ENCODE data around the gene PCNX2.

The PCNX2 gene

GRCh38 chr1:233012021-233012420, 283.5 kb downstream of the PCNX2 start:
- H3K4me1 ChIP-seq (ENCODE audit: control insufficient read depth in 1 of 2, insufficient read depth in 2 of 2, low read length in 2 of 2) = no peaks in the 10 kb centered on the region
- no peak for DNase-seq
- H3K18ac ChIP-seq (ENCODE audit: low read length) = no peak overlapping the region
- no peak overlapping the region for H3K4me2 ChIP-seq (ENCODE audit: low read length)
- H3K9ac ChIP-seq (ENCODE audit: low read length) = no peak overlapping the region
- no peak overlapping the region for H3K27ac ChIP-seq (ENCODE audit: low read depth, low read length)
- no CpG with 5 or more reads among the region's 1 CpG for WGBS (ENCODE audit: extremely low coverage, insufficient coverage, insufficient read length)
- no peak overlapping the region for H3K23ac ChIP-seq (ENCODE audit: low read length)
- no peak overlapping the region for H3K14ac ChIP-seq (ENCODE audit: low read length)
- H3K4me3 ChIP-seq (ENCODE audit: low read depth, low read length) = no peak overlapping the region
- H2AK5ac ChIP-seq (ENCODE audit: low read length) = no peak overlapping the region
- H3K79me1 ChIP-seq (ENCODE audit: low read length) = no peaks in the 10 kb centered on the region
- H2BK12ac ChIP-seq (ENCODE audit: low read length) = no peak overlapping the region
- no peaks in the 10 kb centered on the region for H3K36me3 ChIP-seq (ENCODE audit: control insufficient read depth in 1 of 2, insufficient read depth in 2 of 2, low read length in 2 of 2)
- no peak overlapping the region for H4K8ac ChIP-seq (ENCODE audit: low read depth, low read length)
- H2BK120ac ChIP-seq (ENCODE audit: insufficient read depth, low read length, poor library complexity) = no peak overlapping the region
- H4K91ac ChIP-seq (ENCODE audit: low read depth, low read length) = no peak overlapping the region
- H2BK5ac ChIP-seq (ENCODE audit: low read depth, low read length, poor library complexity) = no peak overlapping the region
- H2AFZ ChIP-seq (ENCODE audit: insufficient read depth, low read length, poor library complexity) = no peak overlapping the region
- peaks cover 3% of the 10 kb centered on the region for H3K9me3 ChIP-seq (ENCODE audit: insufficient read depth, low read depth, low read length)
- H3K27me3 ChIP-seq (ENCODE audit: insufficient read depth, low read length) = no peaks in the 10 kb centered on the region
- no peak overlapping the region for H3K4ac ChIP-seq (ENCODE audit: low read depth, low read length)
- no peaks in the 10 kb centered on the region for H3K79me2 ChIP-seq (ENCODE audit: control insufficient read depth, insufficient read depth, low read length, poor library complexity)
- no peak overlapping the region for H4K12ac ChIP-seq (ENCODE audit: low read depth, low read length)

DNA sequence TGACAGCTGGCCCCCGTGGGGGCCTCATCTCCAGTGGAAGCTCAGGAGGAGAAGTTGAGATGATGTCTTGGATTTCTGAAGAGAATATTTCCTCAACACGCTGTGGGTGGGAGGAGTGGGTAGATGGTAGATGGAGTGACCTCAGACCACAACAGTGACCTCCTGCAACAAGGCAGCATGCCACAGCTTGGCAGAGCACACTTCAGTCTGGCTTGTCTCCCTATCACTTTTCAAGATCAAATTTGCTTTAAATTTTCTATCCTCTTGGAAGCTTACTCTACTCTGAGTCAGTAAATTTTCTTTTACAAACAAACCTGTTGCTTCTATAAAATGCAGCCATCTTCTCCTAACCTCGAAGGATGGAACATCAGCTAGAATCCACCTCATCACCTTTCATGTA, 285.4 kb downstream of the PCNX2 start:
- H4K91ac ChIP-seq (ENCODE audit: low read depth, low read length) = no peak overlapping the region
- no peak overlapping the region for H3K9ac ChIP-seq (ENCODE audit: low read length)
- no peak overlapping the region for H3K14ac ChIP-seq (ENCODE audit: low read length)
- peaks cover 3% of the 10 kb centered on the region for H3K9me3 ChIP-seq (ENCODE audit: insufficient read depth, low read depth, low read length)
- no peak overlapping the region for H3K4me3 ChIP-seq (ENCODE audit: low read depth, low read length)
- peaks cover 0 to 2% of the 10 kb centered on the region in 2 experiments for H3K4me1 ChIP-seq (ENCODE audit: control insufficient read depth in 1 of 2, insufficient read depth in 2 of 2, low read length in 2 of 2)
- H3K27ac ChIP-seq (ENCODE audit: low read depth, low read length) = no peak overlapping the region
- WGBS (ENCODE audit: extremely low coverage, insufficient coverage, insufficient read length) = no CpG with 5 or more reads among the region's 3 CpGs
- no peak overlapping the region for H4K12ac ChIP-seq (ENCODE audit: low read depth, low read length)
- H3K79me2 ChIP-seq (ENCODE audit: control insufficient read depth, insufficient read depth, low read length, poor library complexity) = no peaks in the 10 kb centered on the region
- no peak overlapping the region for H3K23ac ChIP-seq (ENCODE audit: low read length)
- no peaks in the 10 kb centered on the region for H3K27me3 ChIP-seq (ENCODE audit: insufficient read depth, low read length)
- no peak overlapping the region for H2BK12ac ChIP-seq (ENCODE audit: low read length)
- H2BK120ac ChIP-seq (ENCODE audit: insufficient read depth, low read length, poor library complexity) = no peak overlapping the region
- DNase-seq = no peak
- H2BK5ac ChIP-seq (ENCODE audit: low read depth, low read length, poor library complexity) = no peak overlapping the region
- H2AFZ ChIP-seq (ENCODE audit: insufficient read depth, low read length, poor library complexity) = no peak overlapping the region
- H3K4ac ChIP-seq (ENCODE audit: low read depth, low read length) = no peak overlapping the region
- H3K18ac ChIP-seq (ENCODE audit: low read length) = no peak overlapping the region
- H3K36me3 ChIP-seq (ENCODE audit: control insufficient read depth in 1 of 2, insufficient read depth in 2 of 2, low read length in 2 of 2) = no peaks in the 10 kb centered on the region
- no peak overlapping the region for H2AK5ac ChIP-seq (ENCODE audit: low read length)
- no peak overlapping the region for H3K4me2 ChIP-seq (ENCODE audit: low read length)
- no peaks in the 10 kb centered on the region for H3K79me1 ChIP-seq (ENCODE audit: low read length)
- H4K8ac ChIP-seq (ENCODE audit: low read depth, low read length) = no peak overlapping the region

GRCh38 chr1:233006541-233006973, 289.0 kb downstream of the PCNX2 start:
- H3K36me3 ChIP-seq (ENCODE audit: control insufficient read depth in 1 of 2, insufficient read depth in 2 of 2, low read length in 2 of 2) = no peaks in the 10 kb centered on the region
- no peaks in the 10 kb centered on the region for H3K79me2 ChIP-seq (ENCODE audit: control insufficient read depth, insufficient read depth, low read length, poor library complexity)
- no peaks in the 10 kb centered on the region for H3K27me3 ChIP-seq (ENCODE audit: insufficient read depth, low read length)
- H3K4me1 ChIP-seq (ENCODE audit: control insufficient read depth in 1 of 2, insufficient read depth in 2 of 2, low read length in 2 of 2) = peaks cover 0 to 2% of the 10 kb centered on the region in 2 experiments
- H3K23ac ChIP-seq (ENCODE audit: low read length) = no peak overlapping the region
- H3K4ac ChIP-seq (ENCODE audit: low read depth, low read length) = no peak overlapping the region
- H3K79me1 ChIP-seq (ENCODE audit: low read length) = no peaks in the 10 kb centered on the region
- H3K14ac ChIP-seq (ENCODE audit: low read length) = no peak overlapping the region
- no peak overlapping the region for H3K9ac ChIP-seq (ENCODE audit: low read length)
- no peak overlapping the region for H4K12ac ChIP-seq (ENCODE audit: low read depth, low read length)
- H2AK5ac ChIP-seq (ENCODE audit: low read length) = no peak overlapping the region
- no peak overlapping the region for H3K4me3 ChIP-seq (ENCODE audit: low read depth, low read length)
- no peak overlapping the region for H3K18ac ChIP-seq (ENCODE audit: low read length)
- H4K8ac ChIP-seq (ENCODE audit: low read depth, low read length) = no peak overlapping the region
- H2BK120ac ChIP-seq (ENCODE audit: insufficient read depth, low read length, poor library complexity) = no peak overlapping the region
- H3K9me3 ChIP-seq (ENCODE audit: insufficient read depth, low read depth, low read length) = peaks cover 3% of the 10 kb centered on the region
- H4K91ac ChIP-seq (ENCODE audit: low read depth, low read length) = no peak overlapping the region
- H2AFZ ChIP-seq (ENCODE audit: insufficient read depth, low read length, poor library complexity) = no peak overlapping the region
- H2BK12ac ChIP-seq (ENCODE audit: low read length) = no peak overlapping the region
- no peak for DNase-seq
- H2BK5ac ChIP-seq (ENCODE audit: low read depth, low read length, poor library complexity) = no peak overlapping the region
- no CpG with 5 or more reads among the region's 3 CpGs for WGBS (ENCODE audit: extremely low coverage, insufficient coverage, insufficient read length)
- H3K4me2 ChIP-seq (ENCODE audit: low read length) = no peak overlapping the region
- no peak overlapping the region for H3K27ac ChIP-seq (ENCODE audit: low read depth, low read length)

DNA sequence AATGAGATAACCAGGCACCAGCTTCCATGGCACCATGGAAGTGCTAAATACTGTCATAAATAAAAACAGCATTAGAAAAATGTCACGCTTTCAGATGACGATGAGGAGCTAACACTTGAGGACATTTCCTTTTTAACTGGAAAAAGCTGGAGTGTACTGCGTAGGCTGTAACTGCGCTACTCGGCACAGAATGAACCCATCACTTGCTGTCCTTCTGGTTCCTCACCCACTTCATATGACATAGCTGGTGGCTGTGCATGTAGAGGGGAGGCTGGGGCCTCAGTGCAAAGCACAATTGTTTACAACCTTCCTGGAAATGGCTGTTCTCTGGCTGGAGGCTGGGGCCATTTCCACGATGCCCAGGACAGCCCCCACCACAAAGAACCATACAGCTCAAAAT, 289.4 kb downstream of the PCNX2 start:
- no peak for DNase-seq
- Histone ChIP-seq H4K8ac (ENCODE audit: low read depth, low read length) (no peak overlapping the region), H2AK5ac (ENCODE audit: low read length) (no peak overlapping the region), H2BK5ac (ENCODE audit: low read depth, low read length, poor library complexity) (no peak overlapping the region), H3K27me3 (ENCODE audit: insufficient read depth, low read length) (no peaks in the 10 kb centered on the region), H3K14ac (ENCODE audit: low read length) (no peak overlapping the region), H3K4me1 (ENCODE audit: control insufficient read depth in 1 of 2, insufficient read depth in 2 of 2, low read length in 2 of 2) (peaks cover 0 to 2% of the 10 kb centered on the region in 2 experiments), H3K4ac (ENCODE audit: low read depth, low read length) (no peak overlapping the region), H3K4me2 (ENCODE audit: low read length) (no peak overlapping the region), H2BK120ac (ENCODE audit: insufficient read depth, low read length, poor library complexity) (no peak overlapping the region), H3K9ac (ENCODE audit: low read length) (no peak overlapping the region), H3K36me3 (ENCODE audit: control insufficient read depth in 1 of 2, insufficient read depth in 2 of 2, low read length in 2 of 2) (no peaks in the 10 kb centered on the region), H3K27ac (ENCODE audit: low read depth, low read length) (no peak overlapping the region), H3K23ac (ENCODE audit: low read length) (no peak overlapping the region), H3K4me3 (ENCODE audit: low read depth, low read length) (no peak overlapping the region), H3K18ac (ENCODE audit: low read length) (no peak overlapping the region), H2AFZ (ENCODE audit: insufficient read depth, low read length, poor library complexity) (no peak overlapping the region), H3K9me3 (ENCODE audit: insufficient read depth, low read depth, low read length) (peaks cover 3% of the 10 kb centered on the region), H3K79me2 (ENCODE audit: control insufficient read depth, insufficient read depth, low read length, poor library complexity) (no peaks in the 10 kb centered on the region), H2BK12ac (ENCODE audit: low read length) (no peak overlapping the region), H4K91ac (ENCODE audit: low read depth, low read length) (no peak overlapping the region), H4K12ac (ENCODE audit: low read depth, low read length) (no peak overlapping the region), H3K79me1 (ENCODE audit: low read length) (no peaks in the 10 kb centered on the region)
- no CpG with 5 or more reads among the region's 6 CpGs for WGBS (ENCODE audit: extremely low coverage, insufficient coverage, insufficient read length)
